GM19397 (cell line): Measurements from ENCODE around the gene TP53AIP1.
"Not testable (repeated sequence)": the region's sequence is repeated elsewhere in the genome, so short reads cannot be mapped to it uniquely, and the experiment has no call there.

Experiments used
- ATAC-seq: cut with Tn5 transposase; IDR thresholded peaks from one replicate; pipeline ENCODE4 v1.9.1; 2021; ENCODE audit warnings: mild to moderate bottlenecking, moderate library complexity; ENCODE audit not compliant: unreplicated experiment

Gene TP53AIP1

DNA sequence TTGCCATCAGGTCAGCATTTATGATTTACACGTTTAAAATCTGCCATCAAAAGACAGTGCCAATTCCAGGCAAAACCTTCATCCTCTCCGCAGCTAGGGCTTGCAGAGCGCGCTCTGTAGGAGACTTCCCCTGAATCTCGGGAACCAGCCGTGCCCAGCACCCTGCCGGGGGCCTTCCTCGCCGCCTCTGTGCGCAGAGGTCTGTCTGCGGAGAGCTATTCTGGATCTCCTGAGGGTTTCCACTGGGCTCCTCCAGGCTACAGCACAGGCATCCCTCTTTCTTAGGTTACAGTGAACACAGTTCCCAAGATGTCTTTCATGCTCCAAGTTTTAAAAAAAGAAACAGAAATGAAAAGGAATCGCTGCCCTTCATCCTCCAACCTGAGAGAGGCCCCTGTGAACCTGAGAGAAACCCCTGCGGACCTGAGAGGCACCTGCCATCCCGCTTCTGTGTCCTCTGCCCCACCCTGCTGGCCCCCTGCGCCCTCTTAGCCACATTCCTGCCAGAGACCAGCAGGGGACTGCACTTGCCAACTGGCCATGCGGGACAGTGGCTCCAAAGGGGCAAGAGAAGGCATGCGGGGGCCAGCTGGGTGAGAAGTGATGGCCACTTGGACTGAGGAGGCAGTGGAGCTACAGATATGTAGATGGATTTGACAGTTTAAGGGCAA, 16.1 kb downstream of the TP53AIP1 start:
- ATAC-seq = no peak

DNA sequence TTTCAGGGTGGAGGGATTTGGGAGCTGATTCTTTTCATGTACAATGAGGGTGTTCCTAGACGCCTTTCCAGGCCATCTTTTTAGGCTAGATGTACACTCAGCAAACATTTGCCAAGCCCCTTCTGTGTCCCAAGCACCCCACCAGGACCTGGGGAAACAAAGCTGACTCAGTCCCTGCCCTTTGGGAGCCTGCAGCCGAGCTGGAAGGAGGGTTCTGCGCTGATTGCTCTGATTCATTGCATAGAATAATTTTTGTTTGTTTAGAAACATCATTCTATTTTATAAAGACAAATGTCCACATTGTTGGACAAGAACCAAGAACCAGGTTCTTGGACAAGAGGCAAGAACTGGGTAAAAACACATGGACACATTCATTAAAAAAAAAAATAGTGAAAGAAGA, 16.7 kb downstream of the TP53AIP1 start:
- no peak for ATAC-seq

DNA sequence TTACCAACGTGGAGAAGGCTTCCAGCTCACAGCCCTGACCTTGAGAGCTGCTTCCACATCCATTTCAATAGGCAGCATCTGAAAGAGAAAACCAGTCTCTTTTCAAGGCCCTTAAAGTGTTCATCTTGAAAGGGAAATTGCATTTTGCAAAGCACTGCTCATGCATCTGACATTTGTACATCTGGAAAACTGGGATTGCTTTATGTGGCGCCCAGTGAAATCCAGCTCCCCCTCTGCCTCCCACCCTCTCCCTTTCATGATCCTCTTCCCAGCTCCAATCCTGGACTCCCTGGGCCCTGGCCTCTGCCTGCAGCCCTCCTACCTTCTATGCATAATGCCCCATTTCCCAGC, 17.4 kb downstream of the TP53AIP1 start:
- ATAC-seq = no peak

DNA sequence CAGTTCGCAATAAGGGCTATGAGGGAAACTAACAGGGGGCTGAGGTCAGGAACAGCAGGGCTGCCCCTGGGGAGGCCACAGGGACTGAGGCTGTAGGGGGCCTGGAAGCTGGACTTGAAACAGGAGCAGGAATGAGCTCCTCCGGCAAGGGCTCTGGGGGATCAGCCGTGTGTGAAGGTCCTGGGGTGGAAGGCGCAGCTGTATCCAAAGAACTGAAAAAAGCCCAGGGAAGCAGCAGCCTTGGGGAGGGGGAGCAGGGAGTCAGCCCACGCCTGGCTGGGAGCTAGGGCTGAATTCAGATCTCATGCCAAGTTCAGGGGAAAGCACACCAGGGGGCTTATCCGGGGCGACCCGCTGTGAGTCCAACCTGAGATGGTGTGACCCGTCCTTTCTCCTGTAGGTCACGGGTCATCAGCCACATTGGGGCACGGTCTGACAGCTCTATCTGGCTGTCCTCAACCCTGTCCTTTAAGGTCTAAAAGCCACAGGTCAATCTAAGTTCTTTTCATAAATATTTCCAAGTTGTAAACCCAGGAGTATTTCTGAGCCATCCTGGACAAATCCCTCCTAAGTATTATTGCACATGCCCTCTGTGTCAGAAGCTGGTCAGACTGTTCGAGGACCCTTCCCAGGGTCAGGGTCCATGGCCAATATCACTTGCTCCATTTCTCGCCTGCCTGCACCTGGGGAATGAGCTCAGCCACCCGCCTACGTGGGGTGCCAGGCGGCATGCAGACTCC, 18.0 kb downstream of the TP53AIP1 start:
- ATAC-seq = no peak

DNA sequence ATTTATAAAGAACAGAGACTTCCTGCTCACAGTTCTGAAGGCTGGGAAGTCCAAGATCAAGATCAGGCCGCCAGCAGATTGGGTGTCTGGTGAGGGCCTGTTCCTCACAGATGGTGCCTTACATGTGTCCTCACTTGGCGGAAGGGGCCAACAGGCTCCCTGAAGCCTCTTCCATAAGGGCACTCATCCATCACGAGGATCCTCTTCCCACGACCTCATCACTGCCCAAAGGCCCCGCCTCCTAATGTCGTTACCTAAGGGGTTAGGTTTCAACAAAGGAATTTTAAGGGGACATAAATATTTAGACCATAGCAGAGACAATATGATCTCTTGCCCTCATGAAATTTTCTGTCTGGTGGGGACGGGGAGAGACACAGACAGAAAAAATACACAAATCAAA, 18.6 kb downstream of the TP53AIP1 start:
- no peak for ATAC-seq

DNA sequence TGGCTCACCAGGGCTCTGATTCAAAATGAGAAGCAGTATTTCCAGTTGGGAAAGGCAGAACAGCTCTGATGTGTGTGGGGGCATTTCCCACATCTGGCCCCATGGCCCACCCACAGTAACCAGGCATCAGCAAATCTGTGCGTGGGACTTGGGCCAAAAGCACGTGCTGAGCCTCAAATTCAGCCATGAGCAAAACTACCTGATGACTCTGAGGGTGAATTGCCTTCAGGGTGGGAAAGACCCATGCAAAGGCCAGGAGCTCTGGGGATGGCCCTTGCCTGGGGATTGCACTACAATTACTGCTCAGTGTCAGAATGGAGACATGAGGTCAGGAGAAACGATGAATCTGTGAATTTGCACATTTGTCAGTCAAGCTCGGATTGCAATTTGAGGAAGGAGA, 20.9 kb downstream of the TP53AIP1 start:
- no peak for ATAC-seq

DNA sequence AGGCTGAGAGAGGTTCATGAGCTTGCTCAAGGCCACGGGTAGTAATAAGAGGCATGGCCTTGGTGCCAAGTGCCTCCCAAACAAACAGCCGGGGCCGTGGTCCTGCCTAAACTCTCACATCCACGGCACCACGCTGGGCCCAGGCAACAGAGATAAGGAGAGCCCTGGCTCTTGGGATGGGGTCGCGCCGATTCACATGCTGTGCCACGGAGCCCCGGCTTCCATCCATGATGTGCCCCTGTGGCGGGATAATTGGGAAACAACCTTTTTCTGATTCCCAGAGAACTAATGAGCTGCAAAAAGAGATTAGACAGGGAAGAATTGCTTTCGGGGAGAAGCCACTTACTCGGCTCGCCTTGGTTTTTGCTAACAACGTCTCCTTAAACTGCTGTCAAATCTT, 22.0 kb downstream of the TP53AIP1 start:
- ATAC-seq = no peak

DNA sequence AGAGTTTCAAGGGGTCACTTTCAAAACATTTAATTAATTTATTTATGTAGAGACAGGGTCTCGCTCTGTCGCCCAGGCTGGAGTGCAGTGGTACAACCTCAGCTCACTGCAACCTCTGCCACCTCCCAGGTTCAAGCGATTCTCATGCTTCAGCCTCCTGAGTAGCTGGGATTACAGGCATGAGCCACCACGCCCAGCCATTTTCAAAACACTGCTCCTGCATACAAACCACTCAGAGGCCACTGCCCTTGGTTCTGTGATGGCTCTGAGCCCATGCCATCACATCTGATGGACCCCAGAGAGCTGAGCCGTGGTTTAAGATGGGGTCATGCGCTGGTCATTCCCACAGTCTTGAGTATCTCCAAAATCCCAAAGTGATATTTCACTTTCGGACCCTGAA, 23.0 kb downstream of the TP53AIP1 start:
- not testable (repeated sequence) for ATAC-seq

DNA sequence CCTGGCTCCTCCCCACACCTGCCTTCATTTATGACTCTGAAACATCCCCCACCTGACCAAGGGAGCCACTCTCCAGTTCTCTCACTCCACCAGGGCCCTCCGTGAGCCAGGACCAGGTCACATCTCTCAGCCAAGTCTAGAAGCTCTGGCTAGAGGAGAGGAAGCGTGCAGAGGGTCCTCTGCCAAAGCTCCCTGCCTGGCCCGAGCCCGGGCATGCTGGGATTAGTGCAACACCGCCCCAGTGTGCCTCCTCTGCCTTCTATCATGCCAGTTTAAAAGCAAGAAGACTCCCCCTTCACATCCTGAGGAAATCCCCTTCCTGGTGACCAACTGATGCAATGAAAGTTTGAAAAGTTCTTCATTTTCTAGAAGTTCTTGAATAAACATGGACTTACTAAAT, 23.5 kb downstream of the TP53AIP1 start:
- ATAC-seq = no peak

DNA sequence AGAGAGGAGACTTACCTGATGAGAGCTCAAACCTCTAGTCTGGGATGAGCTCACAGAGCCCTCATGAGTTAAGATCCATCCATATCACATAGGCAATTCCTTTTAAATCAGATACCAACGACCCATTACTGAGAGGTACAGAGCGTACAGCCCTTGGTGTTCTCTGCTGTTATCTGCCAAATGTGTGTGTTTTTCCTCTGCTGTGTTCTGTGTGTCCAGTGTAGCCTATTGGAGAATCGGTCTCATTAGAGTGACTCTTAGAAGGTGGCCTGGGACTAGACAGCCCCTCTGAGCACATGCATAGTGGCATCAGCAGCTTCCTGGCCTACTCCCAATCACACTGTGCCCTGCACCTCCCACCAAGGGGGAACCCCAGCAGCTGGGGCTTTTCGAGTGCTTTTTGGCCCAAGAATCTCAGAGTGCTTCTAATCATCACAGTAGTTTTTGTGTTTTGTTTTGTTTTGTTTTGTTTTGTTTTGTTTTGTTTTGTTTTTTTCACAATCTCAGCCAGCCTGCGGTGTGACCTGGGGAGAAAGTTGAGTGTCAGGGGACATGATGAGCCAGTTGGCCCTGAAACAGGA, 25.4 kb downstream of the TP53AIP1 start:
- ATAC-seq = no peak

DNA sequence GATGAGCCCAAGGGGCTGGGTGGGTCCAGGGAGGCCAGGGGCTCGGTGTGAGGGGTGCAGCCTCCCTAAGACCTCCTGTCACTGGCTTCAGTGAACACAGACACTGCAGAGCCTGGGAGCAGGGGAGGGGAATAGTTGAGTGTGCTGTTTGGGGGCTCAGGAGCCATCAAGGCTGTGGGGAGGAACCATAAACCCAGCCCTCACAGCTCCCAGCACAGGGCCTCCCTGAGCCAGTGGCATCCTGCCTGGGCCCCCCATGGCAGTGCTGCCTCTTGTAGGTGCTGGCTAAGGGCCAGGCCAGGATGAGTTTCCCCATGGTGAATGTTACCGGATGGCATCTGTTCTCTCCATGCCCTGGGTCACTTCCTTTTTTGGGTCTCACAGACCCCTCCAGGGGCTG, 26.0 kb downstream of the TP53AIP1 start:
- ATAC-seq = no peak

DNA sequence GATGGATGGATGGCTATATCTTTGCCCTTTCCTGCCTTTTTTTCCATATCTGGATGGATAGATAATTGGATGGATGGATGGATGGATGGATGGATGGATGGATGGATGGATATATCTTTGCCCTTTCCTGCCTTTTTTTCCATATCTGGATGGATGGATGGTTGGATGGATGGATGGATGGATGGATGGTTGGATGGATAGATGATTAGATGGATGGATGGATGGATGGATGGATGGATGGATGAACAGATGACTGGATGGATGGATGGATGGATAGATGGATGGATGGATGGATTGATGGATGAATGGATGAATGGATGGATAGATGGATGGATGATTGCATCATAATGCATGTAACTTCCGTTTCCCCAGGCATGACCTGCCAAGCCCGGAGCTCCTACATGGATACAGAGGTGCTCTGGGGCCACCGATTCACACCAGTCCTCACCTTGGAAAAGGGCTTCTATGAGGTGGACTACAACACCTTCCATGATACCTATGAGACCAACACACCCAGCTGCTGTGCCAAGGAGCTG, 26.6 kb downstream of the TP53AIP1 start:
- ATAC-seq = no peak

DNA sequence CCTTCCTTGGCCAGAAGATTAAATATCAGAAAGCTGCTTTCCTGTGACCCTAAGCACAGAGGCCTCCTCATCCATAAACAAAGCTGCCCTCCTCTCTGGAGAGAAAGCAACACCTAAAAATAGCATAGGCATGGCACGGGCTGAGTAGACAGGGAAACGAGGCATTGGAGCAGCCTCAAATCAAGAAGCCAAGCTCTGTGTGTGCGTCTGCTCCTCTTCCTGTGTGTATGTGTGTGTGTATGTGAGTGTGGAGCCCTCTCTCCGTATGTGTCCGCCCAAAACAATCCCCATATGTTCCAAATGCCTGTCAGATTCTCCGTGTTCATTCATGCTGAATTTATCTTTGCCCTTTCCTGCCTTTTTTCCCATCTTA, 27.5 kb downstream of the TP53AIP1 start:
- ATAC-seq = no peak

DNA sequence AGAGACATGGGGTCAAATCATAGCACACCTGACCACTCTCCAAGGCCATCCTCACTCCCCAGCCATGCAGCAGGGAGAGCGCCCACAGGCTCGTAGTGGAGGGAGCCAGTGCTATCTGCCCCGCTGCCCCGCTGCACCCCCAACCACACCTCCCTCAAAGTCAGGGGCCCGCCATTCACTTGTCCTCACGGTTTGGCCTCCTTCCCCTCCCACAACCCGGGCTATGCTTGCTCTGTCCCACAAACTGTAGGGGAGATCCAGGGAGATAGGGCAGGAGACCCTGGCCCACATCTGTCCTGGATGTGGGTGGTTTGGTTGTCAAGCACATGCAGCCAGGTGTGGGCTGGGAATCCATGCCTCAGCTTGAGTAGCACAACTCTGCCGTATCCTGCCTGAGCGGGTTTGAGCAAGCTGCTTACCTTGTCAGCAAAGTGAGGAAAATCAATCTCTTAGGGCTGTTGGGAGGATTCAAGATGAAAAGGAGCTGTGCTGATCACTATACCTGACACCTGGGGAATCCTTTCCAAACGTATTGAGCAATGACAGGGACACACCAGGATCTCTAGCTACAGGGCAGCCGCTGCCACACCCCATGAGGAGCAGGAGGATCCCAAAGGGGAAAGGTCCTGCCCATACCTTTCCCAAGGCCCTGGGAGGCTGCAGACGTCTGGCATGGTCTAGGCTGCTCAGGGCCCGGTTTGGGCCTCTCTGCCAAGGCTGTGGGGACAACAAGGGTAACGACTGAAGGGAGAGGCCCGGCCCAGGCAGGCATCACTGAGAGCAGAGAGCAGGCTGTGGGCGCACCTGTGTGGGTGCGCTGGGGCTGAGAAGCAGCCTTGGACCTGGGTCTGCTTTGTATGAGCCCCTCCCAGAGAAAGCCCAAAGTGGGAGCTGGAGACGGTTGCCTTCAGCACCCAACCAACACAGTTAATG, 28.2 kb downstream of the TP53AIP1 start:
- ATAC-seq = no peak

DNA sequence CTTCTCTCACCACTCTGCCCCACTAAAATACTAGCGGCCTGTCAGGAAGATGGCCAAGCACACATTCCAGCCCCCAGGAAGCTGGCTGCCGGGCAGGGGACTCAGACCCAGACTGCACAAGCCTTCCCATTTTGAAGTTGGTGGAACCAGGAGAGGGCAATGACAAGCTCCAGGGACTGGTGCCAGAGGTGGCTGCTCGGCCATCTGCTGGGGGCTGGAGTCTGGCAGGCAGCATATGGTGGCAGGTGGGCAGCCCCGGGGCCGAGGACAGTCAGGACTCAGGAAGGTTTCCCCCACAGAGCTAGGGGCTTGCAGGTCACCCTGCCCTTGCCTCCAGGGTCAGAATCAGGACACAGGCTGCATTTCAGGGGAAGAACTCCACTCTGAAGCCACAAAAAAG, 28.9 kb downstream of the TP53AIP1 start:
- no peak for ATAC-seq

DNA sequence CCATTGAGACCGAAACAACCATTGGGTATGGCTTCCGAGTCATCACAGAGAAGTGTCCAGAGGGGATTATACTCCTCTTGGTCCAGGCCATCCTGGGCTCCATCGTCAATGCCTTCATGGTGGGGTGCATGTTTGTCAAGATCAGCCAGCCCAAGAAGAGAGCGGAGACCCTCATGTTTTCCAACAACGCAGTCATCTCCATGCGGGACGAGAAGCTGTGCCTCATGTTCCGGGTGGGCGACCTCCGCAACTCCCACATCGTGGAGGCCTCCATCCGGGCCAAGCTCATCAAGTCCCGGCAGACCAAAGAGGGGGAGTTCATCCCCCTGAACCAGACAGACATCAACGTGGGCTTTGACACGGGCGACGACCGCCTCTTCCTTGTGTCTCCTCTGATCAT, 31.0 kb downstream of the TP53AIP1 start:
- no peak for ATAC-seq

DNA sequence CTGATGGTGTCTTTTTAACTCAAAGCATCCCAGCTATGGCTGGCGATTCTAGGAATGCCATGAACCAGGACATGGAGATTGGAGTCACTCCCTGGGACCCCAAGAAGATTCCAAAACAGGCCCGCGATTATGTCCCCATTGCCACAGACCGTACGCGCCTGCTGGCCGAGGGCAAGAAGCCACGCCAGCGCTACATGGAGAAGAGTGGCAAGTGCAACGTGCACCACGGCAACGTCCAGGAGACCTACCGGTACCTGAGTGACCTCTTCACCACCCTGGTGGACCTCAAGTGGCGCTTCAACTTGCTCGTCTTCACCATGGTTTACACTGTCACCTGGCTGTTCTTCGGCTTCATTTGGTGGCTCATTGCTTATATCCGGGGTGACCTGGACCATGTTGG, 31.4 kb downstream of the TP53AIP1 start:
- no peak for ATAC-seq

DNA sequence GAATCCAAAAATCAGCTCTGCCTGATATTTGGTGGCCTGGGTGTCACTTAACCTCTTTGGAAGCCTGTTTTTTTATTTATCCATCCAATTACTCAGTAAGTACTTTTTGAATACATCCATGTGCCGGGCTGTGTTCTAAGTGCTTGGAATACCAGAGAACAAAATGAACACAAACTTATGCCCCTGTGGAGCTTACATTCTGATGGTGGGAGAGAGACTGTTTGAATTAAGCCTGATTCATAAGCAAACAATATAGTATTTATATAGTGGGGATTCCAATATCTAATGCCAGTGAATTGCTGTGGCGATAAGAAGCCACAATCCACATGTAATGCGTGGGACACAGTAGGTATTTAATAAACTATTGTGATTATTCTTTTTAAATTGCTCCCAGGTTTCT, 32.1 kb downstream of the TP53AIP1 start:
- no peak for ATAC-seq

DNA sequence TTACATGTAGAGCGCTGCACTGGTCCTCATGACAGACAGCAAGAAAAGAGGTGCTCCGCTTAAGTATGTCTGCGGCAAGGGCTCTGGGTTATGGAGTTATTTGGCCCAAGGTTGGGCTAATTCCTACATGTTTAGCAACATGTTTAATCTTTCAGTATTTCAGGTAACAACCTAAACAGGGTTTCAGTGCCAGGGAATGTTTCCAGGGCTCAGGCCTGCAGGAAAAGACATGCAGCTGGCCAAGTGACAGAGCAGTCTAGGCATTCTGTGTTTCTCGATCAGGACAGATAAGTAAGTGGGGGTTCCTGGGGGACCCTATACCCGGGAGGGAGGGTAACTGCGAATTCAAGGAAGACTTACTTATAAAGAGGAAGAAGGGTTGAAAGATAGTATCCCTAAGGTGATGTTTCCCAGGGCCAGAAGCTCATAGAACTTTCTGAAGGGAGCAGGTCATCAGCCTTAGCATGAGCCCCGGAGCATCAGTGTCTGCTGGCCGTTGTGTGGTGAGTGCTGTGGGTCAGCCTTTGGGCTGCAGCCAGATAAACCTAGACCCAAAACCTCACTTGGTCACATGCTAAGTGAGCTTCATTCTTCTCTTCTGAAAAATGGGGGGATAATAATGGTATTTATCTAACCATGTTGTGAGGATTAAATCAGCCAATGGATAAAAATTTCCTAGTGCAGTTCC, 33.1 kb downstream of the TP53AIP1 start:
- ATAC-seq = no peak

DNA sequence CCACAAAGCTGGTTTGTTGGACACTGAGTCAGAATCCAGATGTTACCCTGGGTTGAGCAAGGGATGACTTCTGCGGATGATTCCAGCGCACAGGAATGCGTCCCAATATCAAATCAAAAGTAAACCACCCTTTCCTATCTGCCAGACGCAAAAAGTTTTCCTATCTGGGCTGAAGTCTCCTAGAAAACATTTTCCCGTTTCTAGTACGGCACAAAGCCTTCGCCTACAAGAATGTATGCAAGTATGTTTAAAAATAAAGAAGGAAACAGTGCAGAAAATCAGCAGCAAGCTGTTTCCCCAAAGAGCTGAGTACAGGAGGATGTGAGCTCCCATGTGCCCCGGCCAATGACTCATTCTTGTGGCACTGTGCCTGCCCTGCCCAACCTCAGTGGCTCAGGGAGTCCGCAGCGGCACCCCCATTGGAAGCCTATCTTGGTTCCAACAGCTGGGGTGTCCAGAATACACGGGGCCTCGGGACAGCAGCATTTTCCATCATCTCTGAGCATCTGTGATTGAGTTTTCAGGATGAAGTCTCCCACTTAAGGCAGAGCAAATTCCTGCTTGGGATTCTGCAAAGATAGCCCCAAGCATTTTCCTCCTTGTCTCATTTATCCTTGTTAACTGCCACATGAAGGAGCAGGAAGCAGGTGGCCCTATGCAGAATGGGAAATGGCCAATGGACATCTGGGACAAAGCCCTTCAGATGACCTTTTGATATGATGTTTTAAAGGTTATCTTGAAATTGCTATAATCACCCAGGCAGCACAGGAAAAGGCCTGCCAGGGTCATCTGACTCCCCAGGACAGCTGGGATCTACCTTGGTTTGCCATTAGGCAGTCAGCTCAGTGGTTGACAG, 34.1 kb downstream of the TP53AIP1 start:
- ATAC-seq = no peak
